ENCODE data around the gene CTU1. TPM values are rescaled to one million over a fixed set of nuclear protein-coding genes. Genes with fewer than 3 reads are reported as not detected.

Gene CTU1
- total RNA-seq, 1 donor from 2014 or later: 7.4 TPM

- no peaks in the 10 kb centered on the region for H3K4me1 Mint-ChIP-seq (ENCODE audit: low read depth)
- H3K36me3 Mint-ChIP-seq (ENCODE audit: insufficient read depth): no peaks in the 10 kb centered on the region
- no peak overlapping the region for H3K4me3 Mint-ChIP-seq (ENCODE audit: low read depth)
- DNase-seq (ENCODE audit: low spot score, unreplicated experiment): no peak
- peaks cover 27% of the 10 kb centered on the region for H3K27me3 Mint-ChIP-seq
- no peak for TF ChIP-seq CTCF (IDR thresholded peaks at IDR 0.05; ENCODE audit: unreplicated experiment)
- H3K27ac Mint-ChIP-seq: no peak overlapping the region
- no peaks in the 10 kb centered on the region for H3K9me3 Mint-ChIP-seq (ENCODE audit: low read depth)
Observed at GRCh38 chr19:51083181-51083580, 25.0 kb downstream of the CTU1 start.

GRCh38 chr19:51082611-51083010 is 25.6 kb downstream of the CTU1 start, which contains the start of gene KLK14:
Gene KLK14 (minus strand): TSS chr19:51082887. CDS start chr19:51082614, 273 bp downstream.
- Mint-ChIP-seq H3K27me3 (peaks cover 27% of the 10 kb centered on the region), H3K9me3 (ENCODE audit: low read depth) (no peaks in the 10 kb centered on the region), H3K4me3 (ENCODE audit: low read depth) (no peak within 1 kb of the TSS), H3K27ac (no peak within 1 kb of the TSS), H3K36me3 (ENCODE audit: insufficient read depth) (no peaks in the 10 kb centered on the region), H3K4me1 (ENCODE audit: low read depth) (no peaks in the 10 kb centered on the region)
- TF ChIP-seq CTCF (IDR thresholded peaks at IDR 0.05; ENCODE audit: unreplicated experiment): no peak
- DNase-seq (ENCODE audit: low spot score, unreplicated experiment): no peak

GRCh38 chr19:51081476-51081875 is 26.7 kb downstream of the CTU1 start:
- no peaks in the 10 kb centered on the region for H3K4me1 Mint-ChIP-seq (ENCODE audit: low read depth)
- H3K4me3 Mint-ChIP-seq (ENCODE audit: low read depth): no peak overlapping the region
- H3K9me3 Mint-ChIP-seq (ENCODE audit: low read depth): no peaks in the 10 kb centered on the region
- DNase-seq (ENCODE audit: low spot score, unreplicated experiment): no peak
- H3K27ac Mint-ChIP-seq: no peak overlapping the region
- no peak for TF ChIP-seq CTCF (IDR thresholded peaks at IDR 0.05; ENCODE audit: unreplicated experiment)
- peaks cover 24% of the 10 kb centered on the region for H3K27me3 Mint-ChIP-seq
- H3K36me3 Mint-ChIP-seq (ENCODE audit: insufficient read depth): no peaks in the 10 kb centered on the region

- H3K36me3 Mint-ChIP-seq (ENCODE audit: insufficient read depth): no peaks in the 10 kb centered on the region
- H3K27ac Mint-ChIP-seq: no peak overlapping the region
- H3K9me3 Mint-ChIP-seq (ENCODE audit: low read depth): no peaks in the 10 kb centered on the region
- H3K4me3 Mint-ChIP-seq (ENCODE audit: low read depth): no peak overlapping the region
- DNase-seq (ENCODE audit: low spot score, unreplicated experiment): no peak
- H3K27me3 Mint-ChIP-seq: peaks cover 24% of the 10 kb centered on the region
- no peaks in the 10 kb centered on the region for H3K4me1 Mint-ChIP-seq (ENCODE audit: low read depth)
- no peak for TF ChIP-seq CTCF (IDR thresholded peaks at IDR 0.05; ENCODE audit: unreplicated experiment)
Observed at GRCh38 chr19:51079481-51080110, 28.6 kb downstream of the CTU1 start.

- DNase-seq (ENCODE audit: low spot score, unreplicated experiment): no peak
- peaks cover 19% of the 10 kb centered on the region for H3K27me3 Mint-ChIP-seq
- H3K4me3 Mint-ChIP-seq (ENCODE audit: low read depth): no peak overlapping the region
- H3K27ac Mint-ChIP-seq: no peak overlapping the region
- TF ChIP-seq CTCF (IDR thresholded peaks at IDR 0.05; ENCODE audit: unreplicated experiment): no peak
- H3K36me3 Mint-ChIP-seq (ENCODE audit: insufficient read depth): no peaks in the 10 kb centered on the region
- H3K9me3 Mint-ChIP-seq (ENCODE audit: low read depth): peaks cover 7% of the 10 kb centered on the region
- H3K4me1 Mint-ChIP-seq (ENCODE audit: low read depth): no peaks in the 10 kb centered on the region
Observed at GRCh38 chr19:51078731-51079130, 29.5 kb downstream of the CTU1 start.

All from progenitor cell of endocrine pancreas (in vitro differentiated cells).